ENCODE data around the gene MPL.
A peak's percentile ranks its signal among the peaks of the same experiment; 100 is the strongest.

Gene MPL

GRCh38 chr1:43348809-43349593 is 11.4 kb downstream of the MPL start (continued):
- no peak for TF ChIP-seq AEBP2 (tag by site-specific recombination; IDR thresholded peaks at IDR 0.05; ENCODE audit: borderline replicate concordance)
- no peak for TF ChIP-seq ZNF544 (tag by site-specific recombination; IDR thresholded peaks at IDR 0.05)
- 0 out of 2 replicates have a peak, but pooled peaks have one; percentile 21 for TF ChIP-seq ZNF610 (tag by site-specific recombination; IDR thresholded peaks at IDR 0.05; ENCODE audit: borderline replicate concordance)
- no peak for TF ChIP-seq ZNF48 (tag by site-specific recombination; IDR thresholded peaks at IDR 0.05)
- peak; percentile 82 for TF ChIP-seq ZNF629 (tag by site-specific recombination; IDR thresholded peaks at IDR 0.05)
- TF ChIP-seq KLF8 (tag by site-specific recombination; IDR thresholded peaks at IDR 0.05) = peak; percentile 79
- peak; percentile 60; the same call in 1 of the 2 replicates for TF ChIP-seq ZBTB21 (tag by site-specific recombination; IDR thresholded peaks at IDR 0.05)
- TF ChIP-seq KLF16 (tag by site-specific recombination; IDR thresholded peaks at IDR 0.05) = peak; percentile 84
- TF ChIP-seq ZNF404 (tag by site-specific recombination; IDR thresholded peaks at IDR 0.05) = no peak
- TF ChIP-seq ZNF600 (tag by site-specific recombination; IDR thresholded peaks at IDR 0.05) = no peak
- no peak for TF ChIP-seq ZNF16 (tag by site-specific recombination; IDR thresholded peaks at IDR 0.05; ENCODE audit: low read depth)
- TF ChIP-seq ZNF174 (tag by site-specific recombination; IDR thresholded peaks at IDR 0.05) = no peak
- peak; percentile 84 for TF ChIP-seq ZNF692 (tag by site-specific recombination; IDR thresholded peaks at IDR 0.05)
- TF ChIP-seq ZNF362 (tag by site-specific recombination; IDR thresholded peaks at IDR 0.05) = no peak
- no peak for TF ChIP-seq IKZF3 (tag by site-specific recombination; IDR thresholded peaks at IDR 0.05)
- no peak for TF ChIP-seq ZSCAN4 (tag by site-specific recombination; IDR thresholded peaks at IDR 0.05)
- no peak for TF ChIP-seq GLI4 (tag by site-specific recombination; IDR thresholded peaks at IDR 0.05)
- TF ChIP-seq ZSCAN23 (tag by site-specific recombination; IDR thresholded peaks at IDR 0.05) = no peak
- no peak for TF ChIP-seq ZNF776 (tag by site-specific recombination; IDR thresholded peaks at IDR 0.05; ENCODE audit: borderline replicate concordance)
- no peak for TF ChIP-seq ZNF645 (tag by site-specific recombination; IDR thresholded peaks at IDR 0.05)
- no peak for TF ChIP-seq ZNF394 (tag by site-specific recombination; IDR thresholded peaks at IDR 0.05; ENCODE audit: borderline replicate concordance)
- TF ChIP-seq ZNF423 (tag by site-specific recombination; IDR thresholded peaks at IDR 0.05) = peak; percentile 51; the same call in 1 of the 2 replicates
- TF ChIP-seq HOXA7 (CRISPR knock-in tag; IDR thresholded peaks at IDR 0.05; ENCODE audit: borderline replicate concordance) = no peak
- TF ChIP-seq OSR2 (tag by site-specific recombination; IDR thresholded peaks at IDR 0.05) = 0 out of 2 replicates have a peak, but pooled peaks have one; percentile 6
- TF ChIP-seq ZNF473 (tag by site-specific recombination; IDR thresholded peaks at IDR 0.05) = no peak
- no peak for TF ChIP-seq ZNF274 (IDR thresholded peaks at IDR 0.05; ENCODE audit: low read length)
- no peak for TF ChIP-seq ZNF274 (tag by site-specific recombination; IDR thresholded peaks at IDR 0.05; ENCODE audit: borderline replicate concordance)
- TF ChIP-seq ZBTB49 (tag by site-specific recombination; IDR thresholded peaks at IDR 0.05; ENCODE audit: low read depth) = no peak
- TF ChIP-seq ZNF777 (tag by site-specific recombination; IDR thresholded peaks at IDR 0.05; ENCODE audit: borderline replicate concordance) = no peak; the same call in 1 of the 2 replicates
- no peak for TF ChIP-seq ZNF202 (tag by site-specific recombination; IDR thresholded peaks at IDR 0.05; ENCODE audit: borderline replicate concordance)
- TF ChIP-seq SP3 (tag by site-specific recombination; IDR thresholded peaks at IDR 0.05) = peak; percentile 98
- TF ChIP-seq ZNF529 (tag by site-specific recombination; IDR thresholded peaks at IDR 0.05; ENCODE audit: insufficient replicate concordance) = no peak

Measured in HEK293 (cell line).